ENCODE data around the gene CREB5. TPM values are rescaled to one million over a fixed set of nuclear protein-coding genes. Genes with fewer than 3 reads are reported as not detected.

CREB5 gene
- total and polyA plus RNA-seq, 2 of the 13 experiments (the other 11 are each of a cell fraction or from before 2014, with no cell fraction given): 0.38 to 0.71 TPM

- ChIA-PET POLR2A (no interaction called here), CTCF (ENCODE audit: low intra/inter-chr PET ratio, low total read pairs) (no interaction called here)
- ATAC-seq (no peak), DNase-seq (ENCODE audit: low spot score) (no peak), FAIRE-seq (no peak)
- no peak overlapping the region for H3K4me2 ChIP-seq (ENCODE audit: low read depth, low read length)
- TF ChIP-seq MXD1 (CRISPR knock-in tag; IDR thresholded peaks at IDR 0.05) (no peak), TGIF2 (CRISPR knock-in tag; IDR thresholded peaks at IDR 0.05) (no peak), MLLT10 (CRISPR knock-in tag; IDR thresholded peaks at IDR 0.05) (no peak), PRMT3 (CRISPR knock-in tag; IDR thresholded peaks at IDR 0.05; ENCODE audit: borderline replicate concordance, low read depth) (no peak), ZNF761 (CRISPR knock-in tag; conservative IDR thresholded peaks at IDR 0.05) (no peak), CHCHD3 (CRISPR knock-in tag; IDR thresholded peaks at IDR 0.05) (no peak), MTERF4 (CRISPR knock-in tag; IDR thresholded peaks at IDR 0.05) (no peak)
- TF ChIP-seq, protein P1, sequence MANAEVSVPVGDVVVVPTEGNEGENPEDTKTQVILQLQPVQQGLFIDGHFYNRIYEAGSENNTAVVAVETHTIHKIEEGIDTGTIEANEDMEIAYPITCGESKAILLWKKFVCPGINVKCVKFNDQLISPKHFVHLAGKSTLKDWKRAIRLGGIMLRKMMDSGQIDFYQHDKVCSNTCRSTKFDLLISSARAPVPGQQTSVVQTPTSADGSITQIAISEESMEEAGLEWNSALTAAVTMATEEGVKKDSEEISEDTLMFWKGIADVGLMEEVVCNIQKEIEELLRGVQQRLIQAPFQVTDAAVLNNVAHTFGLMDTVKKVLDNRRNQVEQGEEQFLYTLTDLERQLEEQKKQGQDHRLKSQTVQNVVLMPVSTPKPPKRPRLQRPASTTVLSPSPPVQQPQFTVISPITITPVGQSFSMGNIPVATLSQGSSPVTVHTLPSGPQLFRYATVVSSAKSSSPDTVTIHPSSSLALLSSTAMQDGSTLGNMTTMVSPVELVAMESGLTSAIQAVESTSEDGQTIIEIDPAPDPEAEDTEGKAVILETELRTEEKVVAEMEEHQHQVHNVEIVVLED (CRISPR knock-in tag; IDR thresholded peaks at IDR 0.05; ENCODE audit: borderline replicate concordance): no peak
- TF ChIP-seq, protein P2, sequence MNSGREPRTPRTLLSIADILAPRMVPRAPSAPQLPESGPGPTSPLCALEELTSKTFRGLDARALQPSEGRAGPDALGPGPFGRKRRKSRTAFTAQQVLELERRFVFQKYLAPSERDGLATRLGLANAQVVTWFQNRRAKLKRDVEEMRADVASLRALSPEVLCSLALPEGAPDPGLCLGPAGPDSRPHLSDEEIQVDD (CRISPR knock-in tag; IDR thresholded peaks at IDR 0.05; ENCODE audit: borderline replicate concordance): no peak
- TF ChIP-seq, protein P3, sequence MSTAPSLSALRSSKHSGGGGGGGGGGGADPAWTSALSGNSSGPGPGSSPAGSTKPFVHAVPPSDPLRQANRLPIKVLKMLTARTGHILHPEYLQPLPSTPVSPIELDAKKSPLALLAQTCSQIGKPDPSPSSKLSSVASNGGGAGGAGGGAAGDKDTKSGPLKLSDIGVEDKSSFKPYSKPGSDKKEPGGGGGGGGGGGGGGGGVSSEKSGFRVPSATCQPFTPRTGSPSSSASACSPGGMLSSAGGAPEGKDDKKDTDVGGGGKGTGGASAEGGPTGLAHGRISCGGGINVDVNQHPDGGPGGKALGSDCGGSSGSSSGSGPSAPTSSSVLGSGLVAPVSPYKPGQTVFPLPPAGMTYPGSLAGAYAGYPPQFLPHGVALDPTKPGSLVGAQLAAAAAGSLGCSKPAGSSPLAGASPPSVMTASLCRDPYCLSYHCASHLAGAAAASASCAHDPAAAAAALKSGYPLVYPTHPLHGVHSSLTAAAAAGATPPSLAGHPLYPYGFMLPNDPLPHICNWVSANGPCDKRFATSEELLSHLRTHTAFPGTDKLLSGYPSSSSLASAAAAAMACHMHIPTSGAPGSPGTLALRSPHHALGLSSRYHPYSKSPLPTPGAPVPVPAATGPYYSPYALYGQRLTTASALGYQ (CRISPR knock-in tag; IDR thresholded peaks at IDR 0.05): no peak
- intact Hi-C loops (cut with micrococcal nuclease; ENCODE audit: unreplicated experiment): no loop called here
- BruUV-seq (replicated peaks): no TSS peak
- WGBS (ENCODE audit: low lambda C conversion rate): 14% methylated on average over 3 of the region's 3 CpGs
- no peaks in the 10 kb centered on the region for H3K4me1 ChIP-seq (ENCODE audit: insufficient read depth, low read length)
- H4K20me1 ChIP-seq (ENCODE audit: insufficient read depth, low read length): no peaks in the 10 kb centered on the region
- no peaks in the 10 kb centered on the region for H3K27me3 ChIP-seq (ENCODE audit: control insufficient read depth in 1 of 2, insufficient read depth in 2 of 2, low read length in 2 of 2)
- no peak overlapping the region for H3K4me3 ChIP-seq (replicated peaks in 1 of 3; ENCODE audit: insufficient read depth in 1 of 3, low read depth in 2 of 3, low read length in 3 of 3)
- in situ Hi-C loops (cut with HindIII; ENCODE audit: extremely low pct_ligation_motif_present, low pct_unique_long_range_greater_than_20kb): no loop called here
- H3K27ac ChIP-seq (ENCODE audit: extremely low read length, insufficient read depth, low read length): no peak overlapping the region
- no peak overlapping the region for H3K9ac ChIP-seq (ENCODE audit: insufficient read depth, low read depth, low read length)
- H3K79me2 ChIP-seq (ENCODE audit: insufficient read depth, low read length): no peaks in the 10 kb centered on the region
- H3K9me3 ChIP-seq (ENCODE audit: low read length): no peaks in the 10 kb centered on the region
- no peak overlapping the region for H2AFZ ChIP-seq (ENCODE audit: low read length)
- H3K36me3 ChIP-seq (replicated peaks in 1 of 2; ENCODE audit: control insufficient read depth in 1 of 2, insufficient read depth in 2 of 2, low read length in 2 of 2): no peaks in the 10 kb centered on the region
These were observed 183.5 kb downstream of the CREB5 start for GRCh38 chr7:28595801-28596200.
